Measurements from ENCODE around the gene POLR2C.
A peak's percentile ranks its signal among the peaks of the same experiment; 100 is the strongest.

Gene POLR2C

GRCh38 chr16:57452021-57452420, 10.5 kb upstream of the POLR2C start:
- no peak for DNase-seq

DNA sequence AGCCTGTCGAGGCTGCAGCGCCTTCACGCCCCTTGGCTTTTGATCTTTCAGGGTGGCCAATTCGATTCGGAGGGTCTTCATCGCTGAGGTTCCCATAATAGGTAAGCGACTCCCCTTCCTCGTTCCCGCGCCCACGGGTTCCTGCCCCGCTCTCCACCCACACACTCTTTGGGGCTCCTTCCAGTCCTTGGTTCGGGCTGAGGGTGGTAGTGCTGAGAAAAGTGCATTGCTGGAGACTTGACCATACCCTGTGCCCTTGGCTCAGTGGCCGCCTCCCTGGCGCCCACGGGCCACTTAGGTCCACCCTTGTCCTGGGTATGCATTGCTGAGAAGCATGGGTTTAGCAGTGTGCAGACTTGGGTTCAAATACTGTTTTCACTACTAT, 491 bp downstream of the POLR2C start:
- DNase-seq, result no peak

DNA sequence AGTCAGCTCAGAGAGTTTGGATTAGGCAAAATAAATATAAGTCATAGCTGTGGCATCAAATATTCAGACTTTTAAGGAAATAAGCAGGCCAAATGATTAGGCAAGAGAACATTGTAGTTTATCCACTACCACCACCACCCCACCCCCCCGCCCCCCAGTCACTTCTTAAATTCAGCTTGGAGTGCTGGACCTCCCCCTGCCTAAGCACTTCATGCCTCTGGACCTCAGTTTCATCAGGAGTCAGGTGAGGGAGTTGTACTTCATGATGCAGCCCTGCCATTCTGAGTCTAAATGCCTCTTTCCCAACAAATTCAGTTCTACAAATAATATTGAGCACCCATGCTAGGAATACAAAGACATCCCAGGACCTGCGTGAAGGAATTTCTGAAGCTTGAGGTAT, 2.0 kb downstream of the POLR2C start:
- DNase-seq, result no peak

DNA sequence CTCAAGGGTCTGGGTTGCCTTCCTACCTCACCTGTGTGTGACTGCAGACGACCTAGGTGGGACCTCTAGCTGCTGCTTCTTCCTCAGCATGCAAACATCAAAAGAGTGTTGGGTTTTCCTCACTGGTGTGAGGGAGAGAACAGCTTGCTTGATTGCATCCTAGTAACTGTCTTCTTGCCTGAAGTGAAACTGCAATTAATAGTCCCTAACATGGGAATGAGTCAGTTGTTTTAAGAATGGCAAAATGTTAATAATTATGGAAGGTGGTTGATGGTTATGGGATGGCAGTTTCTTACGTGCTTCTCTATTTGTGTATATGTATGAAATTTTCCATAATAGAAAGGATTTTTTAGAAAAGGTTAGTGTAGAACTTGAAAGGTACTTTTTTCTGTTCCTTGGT, 5.9 kb downstream of the POLR2C start:
- DNase-seq, result no peak

DNA sequence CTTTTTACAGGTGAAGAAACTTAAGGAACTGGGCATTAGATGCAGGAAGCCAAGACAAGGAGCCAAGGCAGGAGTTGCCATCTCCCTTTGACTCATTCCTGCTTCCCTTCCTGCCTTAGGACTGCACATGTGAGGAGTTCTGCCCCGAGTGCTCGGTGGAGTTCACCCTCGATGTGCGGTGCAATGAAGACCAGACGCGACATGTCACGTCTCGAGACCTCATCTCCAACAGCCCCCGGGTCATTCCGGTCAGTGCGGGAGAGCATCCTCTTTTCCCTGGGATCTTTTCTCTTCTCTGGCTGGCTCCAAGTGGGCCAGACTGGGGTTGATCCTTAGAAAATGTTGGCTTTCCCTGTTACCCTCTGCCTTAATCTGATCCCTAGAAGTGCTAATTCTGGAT, 6.6 kb downstream of the POLR2C start:
- DNase-seq, result no peak

- no peak for DNase-seq
Measured at GRCh38 chr16:57469917-57470470, 7.5 kb downstream of the POLR2C start.

- no peak for DNase-seq
Measured at GRCh38 chr16:57470711-57471110, 8.2 kb downstream of the POLR2C start.

- no peak for DNase-seq
Measured at GRCh38 chr16:57471209-57471608, 8.7 kb downstream of the POLR2C start.

GRCh38 chr16:57471852-57472664, 9.6 kb downstream of the POLR2C start:
- no peak for DNase-seq

DNA sequence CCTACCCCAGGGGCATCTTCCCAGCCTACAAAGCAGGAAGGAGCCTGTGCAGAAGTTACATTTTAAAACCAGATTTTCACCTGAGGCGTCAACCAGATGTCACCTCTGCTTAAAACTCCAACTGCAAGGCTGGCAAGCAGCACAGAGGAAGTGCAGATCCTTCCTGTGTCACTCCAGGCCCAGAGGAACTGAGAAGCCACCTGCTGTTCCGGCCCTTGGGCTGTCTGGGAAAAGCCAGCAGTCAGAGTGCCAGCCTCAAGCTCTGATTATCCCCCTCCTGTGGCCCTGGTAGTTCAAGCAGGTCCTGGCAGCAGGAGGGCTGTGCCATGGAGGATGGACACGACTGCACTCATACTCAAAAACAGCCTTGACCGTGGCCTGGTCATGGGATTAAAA, 10.2 kb downstream of the POLR2C start:
- no peak for DNase-seq

DNA sequence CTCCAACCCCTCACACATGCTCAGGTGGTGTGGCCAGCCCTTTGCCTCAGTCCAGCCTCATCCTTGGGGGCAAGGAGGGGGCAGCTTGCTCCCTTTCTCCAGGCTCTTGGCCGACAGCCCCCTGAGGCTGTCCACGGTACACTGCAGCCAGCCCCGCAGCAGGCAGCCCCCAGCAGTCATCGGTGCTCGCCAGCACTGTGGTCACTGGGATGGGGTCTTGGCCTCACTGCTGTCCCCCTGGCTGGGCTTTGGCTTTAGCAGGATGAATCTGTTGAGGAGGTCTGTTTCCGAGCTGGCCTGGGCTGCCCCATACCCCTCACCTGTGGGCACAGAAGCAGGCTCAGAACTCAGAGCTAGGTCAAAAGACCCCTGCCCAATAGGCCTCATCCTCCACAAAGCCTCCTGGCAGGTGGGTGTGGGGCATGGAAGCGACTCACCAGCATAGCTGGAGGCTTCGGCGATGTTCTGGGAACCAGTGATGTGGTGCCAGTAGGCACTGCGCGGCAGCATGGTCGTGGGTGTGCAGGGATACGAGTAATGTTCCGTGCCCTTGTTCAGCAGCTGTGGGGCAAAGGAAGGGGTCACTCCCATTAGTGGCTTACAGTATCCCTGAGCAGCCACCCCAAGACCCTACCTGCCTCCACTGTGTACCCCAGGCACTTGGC, 10.8 kb downstream of the POLR2C start:
- DNase-seq, result no peak

DNA sequence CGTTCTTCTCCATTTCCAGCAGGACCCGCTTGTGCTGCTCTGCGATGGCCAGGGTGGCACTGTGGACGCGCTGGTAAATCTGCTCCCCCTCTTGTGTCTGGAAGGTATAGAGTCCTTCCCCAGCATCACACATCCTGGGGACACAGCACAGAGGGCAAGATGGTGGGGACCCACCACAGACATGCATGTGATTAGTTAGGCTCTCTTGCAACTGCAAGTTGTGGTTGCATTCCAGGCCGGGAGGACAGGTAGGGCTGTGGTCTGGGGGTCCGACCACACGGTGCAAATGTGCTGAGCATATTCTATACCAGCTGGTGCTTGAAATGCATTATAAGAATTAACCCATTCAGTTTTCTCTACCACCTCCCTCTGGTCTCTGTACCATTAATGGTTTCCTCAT, 11.4 kb downstream of the POLR2C start:
- DNase-seq, result no peak

- no peak for DNase-seq
Measured at GRCh38 chr16:57474671-57475661, 12.5 kb downstream of the POLR2C start.

DNA sequence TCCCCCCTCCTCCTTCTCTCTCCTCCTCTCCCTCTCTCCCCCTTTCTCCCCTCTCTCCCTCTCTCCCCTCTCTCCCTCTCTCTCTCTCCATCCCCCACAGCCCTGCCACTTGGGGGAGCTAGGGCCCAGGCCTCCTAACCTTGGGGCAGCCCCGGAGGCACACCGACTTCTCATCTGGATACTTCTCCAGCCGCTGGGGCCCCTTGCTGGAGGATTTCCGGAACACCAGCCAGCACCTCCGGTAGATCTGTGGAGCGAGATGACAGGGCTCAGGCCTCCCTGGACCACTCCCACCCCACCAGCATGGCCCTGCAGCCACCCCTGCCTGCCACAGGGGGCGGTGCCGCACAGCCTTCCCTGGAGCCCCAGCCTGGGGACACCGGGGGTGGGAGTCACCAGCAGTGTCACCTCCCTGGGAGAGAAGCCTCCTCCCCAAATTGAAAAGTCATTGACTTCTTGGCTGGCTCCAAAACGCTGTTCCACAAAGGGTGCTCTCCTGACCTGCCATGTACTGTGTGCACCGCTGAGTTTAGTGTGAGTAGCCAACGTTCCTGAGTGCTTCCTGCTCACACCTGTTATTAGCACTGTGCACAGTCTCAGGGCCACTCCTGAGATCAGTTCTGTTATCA, 13.3 kb downstream of the POLR2C start:
- peak; percentile 77 for DNase-seq

GRCh38 chr16:57476546-57477410, 14.3 kb downstream of the POLR2C start:
- DNase-seq, result no peak

- no peak for DNase-seq
Measured at GRCh38 chr16:57477531-57478202, 15.2 kb downstream of the POLR2C start.

DNA sequence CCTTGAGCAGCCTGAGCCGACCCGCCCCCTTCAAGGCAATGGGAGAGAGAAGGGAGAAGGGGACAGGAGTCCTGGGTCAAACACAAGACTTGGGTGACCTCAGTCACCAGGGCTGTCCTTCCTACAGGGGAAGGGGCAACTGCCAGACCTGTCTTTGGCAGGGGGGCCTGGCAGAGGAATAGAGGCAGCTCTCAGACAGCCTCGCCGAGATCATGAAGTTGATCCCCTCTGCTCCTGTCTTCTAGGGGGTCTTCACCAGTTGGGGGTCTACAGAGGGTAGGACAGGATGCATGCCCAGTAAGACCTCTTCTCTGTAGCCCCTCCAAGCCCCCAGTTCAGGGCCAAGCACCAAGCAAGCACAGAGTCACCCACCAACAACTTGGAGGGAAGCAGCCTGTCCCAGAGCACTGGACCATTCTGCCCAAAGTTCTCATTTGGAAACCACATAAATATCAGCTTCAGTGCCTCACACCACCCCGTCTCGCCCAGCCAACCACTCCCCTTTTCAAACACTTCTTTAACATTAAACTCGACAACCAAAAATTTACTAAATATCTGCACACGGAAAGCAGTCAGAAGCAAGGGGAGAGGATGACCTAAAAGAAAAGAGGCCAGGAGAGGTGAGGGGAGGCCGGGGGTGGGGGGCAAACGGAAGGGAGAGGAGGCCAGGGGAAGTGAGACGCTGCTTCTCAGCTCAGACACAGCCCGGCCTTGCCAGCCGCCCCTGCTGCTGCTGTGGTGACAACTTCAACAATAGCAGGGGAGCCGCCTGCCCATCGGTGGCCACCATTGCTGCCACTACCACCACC, 16.1 kb downstream of the POLR2C start:
- DNase-seq, result no peak

- DNase-seq, result no peak
Measured at GRCh38 chr16:57479205-57479975, 16.9 kb downstream of the POLR2C start.

Measured in OCI-M1 (cell line).